Activated naive CD4-positive, alpha-beta T cell treated with anti-CD3 and anti-CD28 coated beads for 36 hours (primary cell): ENCODE results near the gene CRACR2B. TPM values are rescaled to one million over a fixed set of nuclear protein-coding genes. Genes with fewer than 3 reads are reported as not detected.

Experiments used
- CTCF ChIA-PET: fragments of 350-600 bp; sonication (Branson Sonifier 250); formaldehyde crosslinking; loops from one replicate; lab custom pipeline; 2021; ENCODE audit warnings: antibody characterized with exemption; lab: Charles Lee
- DNase-seq: peaks from one replicate; pipeline ENCODE4 v3.0.0-alpha.2; 2020
- H3K27ac Mint-ChIP-seq: one replicate; pipeline ENCODE4 v1.8.0; 2021; ENCODE audit warnings: mild to moderate bottlenecking, mixed read lengths
- H3K27me3 Mint-ChIP-seq: one replicate; pipeline ENCODE4 v1.8.0; 2021; ENCODE audit warnings: low read depth, mixed read lengths
- H3K36me3 Mint-ChIP-seq: one replicate; pipeline ENCODE4 v1.8.0; 2021; ENCODE audit warnings: low read depth, mixed read lengths
- H3K4me1 Mint-ChIP-seq: one replicate; pipeline ENCODE4 v1.8.0; 2021; ENCODE audit warnings: low read depth, mixed read lengths
- H3K4me3 Mint-ChIP-seq: one replicate; pipeline ENCODE4 v1.8.0; 2021; ENCODE audit warnings: mild to moderate bottlenecking, moderate library complexity, mixed read lengths
- H3K9me3 Mint-ChIP-seq: one replicate; pipeline ENCODE4 v1.8.0; 2021; ENCODE audit warnings: mixed read lengths
- intact Hi-C: fragments of 100-400 bp; cut with micrococcal nuclease; formaldehyde crosslinking; loops from one replicate; pipeline ENCODE4 v1.15.1; 2023
- total RNA-seq, 2 experiments: library from RNA; stranded (reverse); gene quantifications; one replicate each; pipeline ENCODE4 v1.2.3, GENCODE V29; 2021

CRACR2B gene
- total RNA-seq, 2 experiments from 2014 or later: 0.32 to 0.41 TPM

DNA sequence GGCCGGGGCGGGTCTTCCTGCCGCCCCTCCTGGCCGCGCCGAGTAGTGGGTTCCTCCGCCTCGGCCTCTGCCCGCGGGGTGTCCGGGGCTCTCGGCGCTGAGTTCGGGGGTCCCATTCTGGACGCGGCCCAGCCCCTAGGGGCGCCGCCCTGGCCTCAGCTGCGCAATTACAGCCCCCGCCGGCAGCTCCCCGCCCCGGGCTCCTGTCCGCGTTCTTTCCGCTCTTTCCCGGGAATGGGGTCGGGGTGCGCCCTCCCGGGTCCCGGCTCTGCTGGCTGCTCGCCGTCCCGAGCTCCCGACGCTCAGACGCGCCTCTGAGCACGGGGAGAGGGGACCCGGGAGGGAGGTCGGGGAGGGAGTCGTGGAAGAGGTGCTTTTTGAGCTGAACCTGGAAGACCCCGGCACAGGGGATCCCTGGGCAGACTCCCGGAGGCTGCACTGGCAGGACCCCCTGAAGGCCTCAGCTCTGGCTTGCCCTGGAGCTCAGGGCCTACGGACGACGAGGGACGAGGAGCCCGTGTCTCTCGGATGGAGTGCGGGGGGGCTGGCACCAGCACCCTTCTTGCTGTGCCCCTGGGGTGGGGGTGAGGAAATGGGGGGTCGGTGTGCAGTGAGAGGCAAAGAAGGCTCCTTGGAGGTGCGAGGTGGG, 15.5 kb downstream of the CRACR2B start:
- Mint-ChIP-seq H3K4me3 (peak overlapping the region; percentile 66), H3K4me1 (peaks cover 27% of the 10 kb centered on the region), H3K36me3 (peaks cover 2% of the 10 kb centered on the region), H3K9me3 (no peaks in the 10 kb centered on the region), H3K27me3 (no peaks in the 10 kb centered on the region), H3K27ac (no peak overlapping the region)
- DNase-seq: no peak
- intact Hi-C loops: loop anchor here (2.0 to 5.0 kb wide), 3 partner anchors 66 to 84 kb away; partner anchors contain the start of genes AP2A2, CHID1 and GATD1
- CTCF ChIA-PET: no interaction called here

DNA sequence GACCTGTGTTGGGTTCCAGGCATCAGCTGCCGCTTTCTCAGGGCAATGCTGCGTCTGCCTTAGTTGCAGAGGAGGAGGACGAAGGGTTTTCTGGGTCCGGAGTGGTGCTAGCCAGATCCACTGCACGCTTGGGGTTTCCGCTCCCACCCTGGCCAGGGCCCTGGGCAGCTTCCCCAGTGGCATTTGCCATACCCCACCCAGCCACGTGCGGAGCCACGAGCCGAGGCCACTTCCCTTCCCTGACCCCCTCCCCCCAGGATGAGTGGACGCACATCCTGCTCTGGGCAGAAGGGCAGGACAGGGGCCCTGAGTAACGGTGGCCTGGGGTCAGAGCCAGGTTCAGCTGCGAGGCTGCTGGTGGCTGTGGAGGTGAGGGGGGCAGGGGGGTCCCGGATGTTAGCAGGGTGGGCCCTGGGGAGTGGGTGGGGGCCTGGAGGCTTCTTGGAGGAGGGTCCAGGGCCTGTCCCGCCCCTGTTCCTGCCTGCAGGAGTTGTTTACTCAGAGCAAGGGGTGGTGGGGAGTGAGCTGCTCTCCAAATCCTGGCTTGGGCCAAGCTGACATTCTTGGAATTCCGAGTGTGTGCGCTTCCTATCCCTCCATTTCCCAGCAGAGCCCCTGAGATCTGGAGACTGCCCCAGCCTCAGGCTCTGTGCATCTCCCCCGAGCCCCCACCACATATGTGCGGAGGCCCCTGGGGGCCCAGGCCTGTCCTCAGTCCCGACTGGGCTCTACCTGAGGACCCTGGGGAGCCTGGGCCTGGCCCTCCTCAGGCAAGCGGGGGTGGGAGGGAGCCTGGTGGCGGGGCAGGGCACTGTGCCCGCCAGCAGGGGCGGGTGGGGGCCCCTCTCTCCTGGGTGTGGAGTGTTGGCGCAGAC, 16.3 kb downstream of the CRACR2B start:
- Mint-ChIP-seq H3K4me1 (peaks cover 32% of the 10 kb centered on the region), H3K4me3 (peak overlapping the region; percentile 66), H3K27me3 (peaks cover 5% of the 10 kb centered on the region), H3K9me3 (no peaks in the 10 kb centered on the region), H3K27ac (no peak overlapping the region), H3K36me3 (peaks cover 2% of the 10 kb centered on the region)
- no peak for DNase-seq
- CTCF ChIA-PET: no interaction called here
- intact Hi-C loops: loop anchor here (2.0 to 5.0 kb wide), 3 partner anchors 67 to 83 kb away; partner anchors contain the start of genes AP2A2, CHID1 and GATD1

DNA sequence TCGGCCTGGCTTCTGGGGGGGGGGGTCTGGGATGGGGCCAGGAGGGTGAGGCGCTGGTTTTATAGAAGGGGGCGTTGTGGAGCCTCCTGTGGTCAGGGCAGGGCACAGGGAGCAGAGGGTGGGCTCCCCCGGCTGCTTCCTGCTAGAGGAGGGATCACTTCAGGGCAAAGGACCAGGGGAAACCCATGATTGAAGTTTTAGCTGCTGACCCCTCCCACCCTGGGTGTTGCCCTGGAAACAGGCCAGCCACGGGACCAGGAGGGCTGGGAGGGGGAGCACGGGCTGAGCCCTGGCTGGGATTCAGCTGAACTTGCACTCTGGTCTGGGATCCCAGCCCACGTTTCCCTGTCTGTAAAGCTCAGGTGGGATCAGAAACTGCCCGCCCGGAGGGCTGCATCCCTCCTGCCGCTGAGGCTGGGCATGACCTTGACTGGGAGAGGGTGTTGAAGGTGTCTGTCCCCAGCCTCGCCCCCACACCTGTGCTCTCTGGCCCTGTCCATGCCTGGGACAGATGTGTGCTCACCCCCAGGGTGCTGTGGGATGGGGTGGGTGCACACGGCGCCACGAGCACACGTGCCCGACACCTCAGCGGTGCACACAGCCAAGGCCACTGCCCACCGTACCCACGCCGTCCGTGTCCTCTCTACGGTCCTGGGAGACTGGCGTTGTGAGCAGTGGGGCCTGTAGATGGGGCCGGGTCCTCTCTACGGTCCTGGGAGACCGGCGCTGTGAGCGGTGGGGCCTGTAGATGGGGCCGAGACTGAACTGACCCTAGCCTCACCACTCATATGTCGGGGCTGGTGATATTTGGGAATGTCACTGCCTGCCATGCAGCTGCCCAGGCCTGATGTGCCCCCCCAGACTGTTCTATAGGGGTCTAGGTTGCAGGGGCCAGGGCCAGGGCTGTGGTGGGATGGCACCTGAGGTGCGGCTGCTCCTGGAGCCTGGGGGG, 17.2 kb downstream of the CRACR2B start:
- Mint-ChIP-seq H3K4me3 (no peak overlapping the region), H3K4me1 (peaks cover 28% of the 10 kb centered on the region), H3K27me3 (peaks cover 5% of the 10 kb centered on the region), H3K9me3 (no peaks in the 10 kb centered on the region), H3K27ac (no peak overlapping the region), H3K36me3 (no peaks in the 10 kb centered on the region)
- DNase-seq: peak; percentile 64
- intact Hi-C loops: loop anchor here (5.0 kb wide), 1 partner anchor 82 kb away; the partner anchor contains the start of gene AP2A2
- CTCF ChIA-PET: no interaction called here

DNA sequence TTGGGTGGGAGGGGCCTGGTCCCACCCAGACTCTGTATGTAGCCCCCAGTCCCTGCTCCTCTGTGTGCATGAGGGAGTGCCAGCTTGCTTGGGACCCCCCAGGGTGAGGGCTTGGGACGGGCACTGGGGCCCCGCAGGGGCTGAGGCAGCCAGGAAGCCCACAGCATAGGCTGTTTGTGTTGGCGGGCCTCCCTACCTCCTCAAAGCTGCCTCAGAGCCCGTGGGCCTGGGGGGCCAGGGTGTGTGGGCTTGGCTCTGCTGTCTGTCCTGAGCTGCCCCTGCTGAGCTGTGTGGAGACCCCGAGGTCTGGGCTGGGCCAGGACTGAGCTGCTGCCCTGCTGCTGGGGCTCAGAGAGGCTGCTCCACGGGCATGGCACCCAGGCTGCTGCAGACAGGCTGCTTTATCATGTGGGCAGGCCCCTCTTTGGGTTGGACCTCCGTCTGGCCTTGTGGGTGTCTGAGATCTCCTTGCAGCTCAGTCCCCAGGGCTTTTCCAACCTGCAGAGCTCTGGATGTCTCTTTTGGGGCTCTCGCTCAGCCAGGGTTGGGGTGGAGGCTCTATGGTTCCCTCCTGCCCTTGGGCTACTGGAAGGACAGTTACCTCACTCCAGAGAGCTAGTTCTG, 18.3 kb downstream of the CRACR2B start:
- H3K4me3 Mint-ChIP-seq: no peak overlapping the region
- no peaks in the 10 kb centered on the region for H3K36me3 Mint-ChIP-seq
- DNase-seq: no peak
- CTCF ChIA-PET: interaction anchor here (0.9 kb wide), 1 partner anchor 206 kb away, joined by 3 read pairs; no protein-coding TSS in a partner anchor
- no peaks in the 10 kb centered on the region for H3K9me3 Mint-ChIP-seq
- intact Hi-C loops: no loop called here
- peaks cover 19% of the 10 kb centered on the region for H3K4me1 Mint-ChIP-seq
- no peak overlapping the region for H3K27ac Mint-ChIP-seq
- H3K27me3 Mint-ChIP-seq: peaks cover 5% of the 10 kb centered on the region

DNA sequence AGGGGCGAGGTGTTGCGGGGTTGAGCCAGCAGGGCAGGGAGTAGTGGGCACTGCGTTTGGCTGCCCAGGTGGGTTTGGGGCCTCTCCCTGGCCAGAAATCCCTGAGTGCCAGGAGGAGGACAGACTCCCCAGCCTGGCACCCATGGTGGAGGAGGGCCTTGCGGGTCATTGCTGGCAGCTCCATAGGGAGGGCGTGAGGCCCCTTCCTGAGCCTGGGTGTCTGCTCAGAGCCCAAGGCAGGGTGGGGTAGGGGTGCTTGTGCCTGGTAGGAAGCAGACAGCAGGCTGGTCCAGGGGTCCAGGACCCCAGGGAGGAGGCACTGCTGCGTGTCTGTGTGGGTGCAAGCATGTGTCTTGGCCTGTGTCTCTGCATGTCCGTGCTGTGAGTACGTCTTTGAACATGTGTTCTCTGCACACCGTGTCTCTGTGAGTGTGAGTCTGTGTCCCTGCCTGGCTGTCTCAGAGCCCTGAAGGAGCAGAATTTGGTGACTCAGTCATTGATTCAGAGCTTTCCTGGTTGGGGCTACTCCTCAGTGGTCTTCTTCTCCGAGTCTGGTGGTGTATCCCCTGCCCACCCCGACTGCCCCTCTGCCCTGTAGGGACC, 18.9 kb downstream of the CRACR2B start:
- Mint-ChIP-seq H3K9me3 (no peaks in the 10 kb centered on the region), H3K36me3 (no peaks in the 10 kb centered on the region), H3K27ac (no peak overlapping the region), H3K27me3 (peaks cover 5% of the 10 kb centered on the region), H3K4me1 (peaks cover 14% of the 10 kb centered on the region), H3K4me3 (no peak overlapping the region)
- CTCF ChIA-PET: interaction anchor here (0.9 kb wide), 1 partner anchor 205 kb away, joined by 3 read pairs; no protein-coding TSS in a partner anchor
- intact Hi-C loops: no loop called here
- no peak for DNase-seq

DNA sequence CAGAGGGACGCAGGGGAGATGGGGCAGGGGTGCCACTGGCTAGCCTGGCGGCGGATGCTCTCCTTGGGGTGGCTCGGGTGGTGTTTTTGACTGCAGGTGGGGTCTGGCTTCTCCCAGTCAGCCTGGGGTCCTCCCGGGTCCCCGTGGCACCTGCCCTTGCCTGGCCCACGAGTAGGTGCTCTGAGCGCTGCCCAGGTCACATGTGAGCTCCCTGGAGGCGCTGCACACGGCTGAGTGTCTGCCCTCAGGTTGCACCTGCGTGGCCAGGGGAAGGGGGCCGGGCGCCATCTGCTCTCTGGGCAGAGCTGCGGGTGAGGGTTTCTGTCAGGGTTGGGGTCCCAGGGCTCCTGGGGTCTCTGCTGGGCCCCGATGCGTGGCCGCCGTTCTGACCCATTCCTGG, 20.2 kb downstream of the CRACR2B start:
- Mint-ChIP-seq H3K36me3 (no peaks in the 10 kb centered on the region), H3K4me3 (no peak overlapping the region), H3K9me3 (no peaks in the 10 kb centered on the region), H3K27me3 (peaks cover 5% of the 10 kb centered on the region), H3K27ac (no peak overlapping the region), H3K4me1 (peaks cover 14% of the 10 kb centered on the region)
- CTCF ChIA-PET: interaction anchor here (0.6 to 1.9 kb wide), 8 partner anchors 9 to 203 kb away, joined by 3 to 10 read pairs (median 4); partner anchors contain the start of gene CHID1
- DNase-seq: no peak
- intact Hi-C loops: loop anchor here (1.0 kb wide), 1 partner anchor 203 kb away; no protein-coding TSS in a partner anchor

DNA sequence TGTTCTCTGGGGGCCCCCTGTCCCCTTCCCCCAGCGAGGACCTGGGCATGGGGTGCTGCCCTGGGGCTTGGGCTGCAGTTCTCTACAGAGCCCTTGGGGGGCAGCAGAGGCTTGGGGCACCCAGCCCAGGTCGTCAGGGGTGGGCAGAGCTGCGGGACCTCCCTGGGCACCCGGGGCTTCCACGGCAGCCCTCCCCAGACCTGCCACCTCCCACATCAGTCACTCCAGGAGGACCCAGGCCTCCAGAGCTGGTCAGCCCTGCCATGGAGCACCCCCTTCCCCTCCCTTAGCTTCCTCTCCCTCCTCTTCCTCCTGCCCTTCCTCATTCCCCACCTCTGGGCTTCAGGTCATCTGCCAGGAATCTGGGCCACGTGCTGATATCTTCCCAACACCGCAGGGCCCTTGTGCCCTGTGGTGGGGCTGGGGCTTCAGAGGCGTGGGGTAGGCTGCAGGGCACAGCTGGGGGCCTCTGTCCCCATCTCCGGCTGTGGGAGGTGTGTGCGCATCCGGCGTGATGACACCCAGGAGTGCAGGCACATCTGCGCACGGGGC, 20.7 kb downstream of the CRACR2B start:
- no peaks in the 10 kb centered on the region for H3K9me3 Mint-ChIP-seq
- intact Hi-C loops: loop anchor here (1.0 kb wide), 1 partner anchor 203 kb away; no protein-coding TSS in a partner anchor
- peaks cover 5% of the 10 kb centered on the region for H3K27me3 Mint-ChIP-seq
- H3K36me3 Mint-ChIP-seq: no peaks in the 10 kb centered on the region
- H3K27ac Mint-ChIP-seq: no peak overlapping the region
- CTCF ChIA-PET: interaction anchor here (0.7 to 1.9 kb wide), 9 partner anchors 8 to 205 kb away, joined by 3 to 10 read pairs (median 3); no protein-coding TSS in a partner anchor
- DNase-seq: peak; percentile 68
- no peak overlapping the region for H3K4me3 Mint-ChIP-seq
- H3K4me1 Mint-ChIP-seq: peaks cover 12% of the 10 kb centered on the region

DNA sequence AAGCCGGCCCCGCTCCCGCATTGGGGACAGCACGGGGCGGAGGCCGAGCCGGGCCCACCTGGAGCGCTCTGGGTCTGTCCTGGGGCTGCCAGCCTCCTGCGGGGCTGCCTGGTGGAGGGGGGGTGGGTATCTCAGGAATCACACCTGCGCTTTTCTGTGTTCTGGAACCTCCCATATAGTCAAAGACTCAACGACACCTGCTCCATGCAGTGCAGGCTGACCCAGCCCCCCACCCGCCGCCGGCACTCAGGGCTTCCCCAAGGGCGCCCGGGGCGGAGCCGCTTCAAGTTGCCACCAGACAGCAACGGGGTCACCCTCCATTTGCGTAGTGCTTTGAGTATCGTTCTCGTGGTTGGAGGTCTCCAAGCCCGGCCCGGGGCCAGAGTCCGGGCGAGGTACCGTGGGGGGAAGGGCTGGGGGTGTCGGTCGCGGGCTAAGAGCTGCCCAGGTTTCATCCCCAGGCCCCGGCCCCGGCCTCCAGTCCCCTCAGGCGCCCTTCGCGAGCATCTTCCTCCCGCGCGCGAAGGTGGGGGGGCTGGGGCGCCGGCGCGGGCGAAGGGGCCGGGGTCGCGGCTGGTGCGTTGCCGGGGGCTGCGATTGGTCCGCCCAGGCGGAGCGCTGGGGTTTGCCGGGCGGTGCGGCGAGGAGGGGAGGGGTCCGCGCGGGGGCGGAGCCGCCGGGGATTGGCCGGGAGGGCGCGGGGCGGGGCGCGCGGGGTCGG, 21.5 kb downstream of the CRACR2B start:
- H3K4me3 Mint-ChIP-seq: peak overlapping the region; percentile 60

DNA sequence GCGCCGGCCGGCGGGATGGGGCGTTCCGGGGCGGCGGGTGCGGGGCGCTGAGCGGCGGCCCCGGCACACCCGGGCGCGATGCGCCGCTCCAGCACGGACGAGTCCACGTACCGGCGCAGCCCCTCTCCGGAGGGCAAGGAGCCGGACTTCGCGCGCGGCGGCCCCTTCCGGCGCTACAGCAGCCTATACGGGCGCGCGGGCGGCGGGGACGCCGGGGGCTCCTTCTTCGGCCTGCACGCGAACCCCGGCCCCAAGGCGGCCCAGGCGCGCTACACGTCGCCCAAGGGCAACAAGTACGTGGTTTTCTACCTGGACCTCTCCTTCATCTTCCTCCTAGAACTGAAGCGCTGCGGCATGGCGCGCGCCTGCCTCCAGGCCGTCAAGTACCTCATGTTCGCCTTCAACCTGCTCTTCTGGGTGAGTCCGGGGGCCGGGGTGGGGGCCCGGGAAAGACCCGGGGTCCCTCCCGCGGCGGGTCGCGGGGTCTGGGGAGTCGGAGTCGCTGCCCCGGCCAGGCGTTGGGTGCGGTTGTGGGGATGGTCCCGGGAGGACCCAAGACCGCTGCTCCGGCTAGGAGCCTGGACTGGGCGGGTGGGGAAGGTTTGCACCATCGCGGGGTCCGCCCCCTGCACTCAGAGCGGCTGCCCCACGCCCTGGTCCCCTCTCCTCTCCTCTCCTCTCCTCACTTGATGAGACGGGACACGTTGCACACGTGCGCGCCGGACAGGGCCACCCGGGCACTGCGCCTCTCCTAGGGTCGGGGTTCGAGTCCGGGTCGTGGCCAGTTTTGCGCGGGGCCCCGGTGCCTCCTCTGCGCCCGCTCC, 22.4 kb downstream of the CRACR2B start:
- no peaks in the 10 kb centered on the region for H3K36me3 Mint-ChIP-seq
- peaks cover 5% of the 10 kb centered on the region for H3K4me1 Mint-ChIP-seq
- no peaks in the 10 kb centered on the region for H3K9me3 Mint-ChIP-seq
- intact Hi-C loops: no loop called here
- peak overlapping the region; percentile 32 for H3K4me3 Mint-ChIP-seq
- peaks cover 5% of the 10 kb centered on the region for H3K27me3 Mint-ChIP-seq
- CTCF ChIA-PET: interaction anchor here (1.9 kb wide), 1 partner anchor 200 kb away, joined by 10 read pairs; no protein-coding TSS in a partner anchor
- no peak for DNase-seq
- no peak overlapping the region for H3K27ac Mint-ChIP-seq

More for the DNA sequence above, 21.5 kb downstream of the CRACR2B start:
- H3K4me1 Mint-ChIP-seq: peaks cover 5% of the 10 kb centered on the region
- H3K27ac Mint-ChIP-seq: no peak overlapping the region
- H3K9me3 Mint-ChIP-seq: no peaks in the 10 kb centered on the region
- intact Hi-C loops: no loop called here
- no peaks in the 10 kb centered on the region for H3K36me3 Mint-ChIP-seq
- CTCF ChIA-PET: interaction anchor here (0.8 to 1.9 kb wide), 5 partner anchors 14 to 204 kb away, joined by 3 to 10 read pairs (median 5); no protein-coding TSS in a partner anchor
- peaks cover 5% of the 10 kb centered on the region for H3K27me3 Mint-ChIP-seq
- DNase-seq: peak; percentile 30
